Fibroblast of villous mesenchyme (primary cell): ENCODE data around the gene DHX15. TPM values are rescaled to one million over a fixed set of nuclear protein-coding genes. Genes with fewer than 3 reads are reported as not detected.
A peak's percentile ranks its signal among the peaks of the same experiment; 100 is the strongest.

Source experiments
- DNase-seq: peaks from one replicate; pipeline ENCODE4 v3.0.0-alpha.2; 2010; ENCODE audit warnings: low read depth
- H3K4me3 ChIP-seq: 2 replicates; pipeline ENCODE4 v1.5.1; 2011; ENCODE audit warnings: low read depth, mild to moderate bottlenecking, low read length
- total RNA-seq: library from RNA; depleted of rRNA; stranded (reverse); fragments of >200 nt; gene quantifications from 2 replicates; pipeline ENCODE4 v1.2.3, GENCODE V29; 2012
- TF ChIP-seq, protein P1 (sequence below): IDR thresholded peaks from 2 replicates; pipeline ENCODE4 v1.5.1; 2012; ENCODE audit warnings: low read depth, mild to moderate bottlenecking, low read length; ENCODE audit not compliant: insufficient read depth

The DHX15 gene
- 125 and 180 TPM in 2 replicates for total RNA-seq

DNA sequence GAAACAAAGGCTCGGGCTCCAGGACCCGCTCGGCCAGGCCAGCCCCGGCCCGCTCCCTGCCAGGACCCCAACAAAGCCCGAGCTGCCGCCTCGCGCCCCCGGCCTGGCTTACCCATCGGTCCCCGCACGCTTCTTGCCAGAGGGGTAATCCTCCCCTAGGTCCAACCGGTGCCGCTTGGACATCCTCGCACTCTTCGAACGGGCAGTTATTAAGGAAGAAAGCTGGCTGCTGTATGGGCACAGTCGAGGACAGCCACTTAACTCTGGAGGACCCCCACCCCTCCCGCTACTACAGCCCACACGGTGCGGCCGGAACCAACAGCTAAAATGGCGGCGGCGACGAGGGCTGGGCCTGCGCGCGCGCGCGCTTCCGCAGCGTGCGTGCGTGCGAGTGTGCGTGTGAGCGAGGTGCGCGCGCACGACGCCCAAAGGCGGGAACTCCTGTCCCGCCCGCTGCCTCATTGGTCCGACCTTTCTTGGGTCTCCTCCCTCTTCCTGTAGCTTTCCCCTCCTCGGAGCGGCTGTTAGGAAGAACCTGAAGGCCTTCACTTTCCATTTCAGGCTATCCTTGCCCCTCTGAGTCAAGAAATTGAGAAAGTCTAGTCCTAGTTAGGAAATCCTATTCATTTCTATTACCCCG lies at the start of gene DHX15:
TSS of gene DHX15 (minus strand) at position 344 of the 640 bp plus-strand sequence. CDS start at position 183, 161 bp downstream.
- DNase-seq, result peak; percentile 98
- H3K4me3 ChIP-seq, result peak within 1 kb of the TSS; percentile 99
- TF ChIP-seq, protein P1, sequence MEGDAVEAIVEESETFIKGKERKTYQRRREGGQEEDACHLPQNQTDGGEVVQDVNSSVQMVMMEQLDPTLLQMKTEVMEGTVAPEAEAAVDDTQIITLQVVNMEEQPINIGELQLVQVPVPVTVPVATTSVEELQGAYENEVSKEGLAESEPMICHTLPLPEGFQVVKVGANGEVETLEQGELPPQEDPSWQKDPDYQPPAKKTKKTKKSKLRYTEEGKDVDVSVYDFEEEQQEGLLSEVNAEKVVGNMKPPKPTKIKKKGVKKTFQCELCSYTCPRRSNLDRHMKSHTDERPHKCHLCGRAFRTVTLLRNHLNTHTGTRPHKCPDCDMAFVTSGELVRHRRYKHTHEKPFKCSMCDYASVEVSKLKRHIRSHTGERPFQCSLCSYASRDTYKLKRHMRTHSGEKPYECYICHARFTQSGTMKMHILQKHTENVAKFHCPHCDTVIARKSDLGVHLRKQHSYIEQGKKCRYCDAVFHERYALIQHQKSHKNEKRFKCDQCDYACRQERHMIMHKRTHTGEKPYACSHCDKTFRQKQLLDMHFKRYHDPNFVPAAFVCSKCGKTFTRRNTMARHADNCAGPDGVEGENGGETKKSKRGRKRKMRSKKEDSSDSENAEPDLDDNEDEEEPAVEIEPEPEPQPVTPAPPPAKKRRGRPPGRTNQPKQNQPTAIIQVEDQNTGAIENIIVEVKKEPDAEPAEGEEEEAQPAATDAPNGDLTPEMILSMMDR, result no peak

- TF ChIP-seq, protein P1, result no peak
- no peak overlapping the region for H3K4me3 ChIP-seq
- DNase-seq, result no peak
These were observed 47.7 kb upstream of the DHX15 start for GRCh38 chr4:24632011-24632410.

DNA sequence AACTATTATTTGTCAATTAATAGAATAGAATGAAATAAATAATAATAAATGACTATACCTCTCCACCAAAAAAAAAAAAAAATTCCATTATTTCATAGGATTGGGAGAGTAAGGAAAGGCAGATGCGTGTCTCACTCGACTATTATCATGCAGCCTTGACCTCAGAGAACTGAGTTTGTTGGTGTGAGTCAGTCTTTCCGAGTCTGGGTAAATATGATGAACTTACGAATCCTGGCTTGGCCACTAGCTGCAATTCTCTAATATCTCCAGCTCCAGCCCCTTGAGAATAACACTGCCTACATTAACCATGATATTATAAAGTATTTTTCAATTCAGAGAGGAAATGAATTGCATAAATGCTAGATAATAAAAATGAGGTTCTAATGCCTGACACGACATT lies 46.6 kb upstream of the DHX15 start:
- H3K4me3 ChIP-seq, result no peak overlapping the region
- TF ChIP-seq, protein P1, result no peak
- no peak for DNase-seq

DNA sequence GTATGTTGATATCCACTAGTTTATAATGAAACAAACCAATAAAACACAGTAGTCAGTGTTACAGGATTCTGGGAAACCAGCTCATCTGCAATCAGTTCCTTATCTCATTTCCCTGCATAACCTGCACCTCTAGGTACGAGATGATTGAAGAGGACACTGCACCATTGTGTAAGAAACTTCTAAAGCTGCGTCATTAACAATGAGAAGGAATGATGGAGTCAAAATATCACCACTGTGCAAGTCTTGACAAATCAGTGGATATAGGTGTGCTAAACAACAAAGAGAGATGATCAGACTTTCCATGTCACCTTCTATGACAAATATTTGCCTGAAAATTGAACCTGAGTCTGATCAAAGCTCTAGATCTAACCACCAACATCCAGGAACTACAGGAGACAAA lies 40.7 kb upstream of the DHX15 start:
- DNase-seq, result no peak
- TF ChIP-seq, protein P1, result no peak
- H3K4me3 ChIP-seq, result no peak overlapping the region

DNA sequence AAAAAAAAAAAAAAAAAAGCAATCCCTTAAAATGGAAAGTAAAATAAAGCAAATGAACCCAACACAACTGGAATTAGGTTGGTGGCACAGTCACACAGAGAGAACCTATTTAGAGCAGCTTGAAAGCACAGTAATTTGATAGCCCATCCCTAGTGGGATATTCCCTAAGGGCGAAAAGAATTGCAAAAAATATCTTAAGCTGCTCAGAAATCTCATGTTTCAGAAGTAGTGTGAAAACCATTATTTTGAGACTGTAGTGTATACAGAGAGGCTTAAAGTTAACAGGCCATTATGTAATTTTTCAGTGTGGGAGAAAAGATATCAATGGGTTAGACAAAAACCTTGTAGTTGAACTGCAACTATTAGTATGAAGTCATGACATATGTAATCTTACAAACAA lies 40.0 kb upstream of the DHX15 start:
- no peak for DNase-seq
- no peak overlapping the region for H3K4me3 ChIP-seq
- TF ChIP-seq, protein P1, result no peak

GRCh38 chr4:24622146-24622834 lies 37.9 kb upstream of the DHX15 start:
- no peak for DNase-seq
- TF ChIP-seq, protein P1, result no peak
- no peak overlapping the region for H3K4me3 ChIP-seq
